Testis (tissue), 3 donors: ENCODE data around the gene WDR37. TPM values are rescaled to one million over a fixed set of nuclear protein-coding genes. Genes with fewer than 3 reads are reported as not detected.

Experiments
- DNase-seq: peaks from one replicate; pipeline ENCODE4 v3.0.0-alpha.2; 2019
- H3K27ac ChIP-seq, 2 donors: fragments of 200-600 bp; sonication (generic); one replicate each; pipeline ENCODE4 v1.5.1; 2019
- H3K27me3 ChIP-seq: fragments of 200-600 bp; sonication (generic); one replicate; pipeline ENCODE4 v1.5.1; 2019
- H3K36me3 ChIP-seq: fragments of 200-600 bp; sonication (generic); one replicate; pipeline ENCODE4 v1.5.1; 2017; ENCODE audit warnings: low read depth; ENCODE audit errors: missing control alignments
- H3K4me1 ChIP-seq: fragments of 200-600 bp; sonication (generic); one replicate; pipeline ENCODE4 v1.5.1; 2019
- H3K4me3 ChIP-seq, 2 donors: fragments of 200-600 bp; sonication (generic); one replicate each; pipeline ENCODE4 v1.5.1; 2017 to 2019
- H3K9me3 ChIP-seq: fragments of 200-600 bp; sonication (generic); one replicate; pipeline ENCODE4 v1.5.1; 2017
- POLR2A ChIP-seq: fragments of 450-650 bp; IDR thresholded peaks from one replicate; pipeline ENCODE4 v1.6.1; 2017; ENCODE audit warnings: antibody characterized with exemption, mild to moderate bottlenecking, moderate library complexity
- WGBS, 2 donors: methylation state at CpG; one replicate each; pipeline ENCODE4 v1.1.5; 2018; 5-methylcytosine and 5-hydroxymethylcytosine counted together
- intact Hi-C: fragments of 100-400 bp; cut with DNase I; formaldehyde crosslinking; loops from one replicate; pipeline ENCODE4 v1.15.1; 2023; ENCODE audit warnings: low total_unique reads
- polyA plus RNA-seq: library from polyadenylated mRNA; stranded (reverse); fragments of 350-450 nt; fragmentation: Illumina TruSeq; extraction: RNeasy Lipid Tissue Mini Kit (QIAGEN cat#74804); gene quantifications from one replicate; pipeline ENCODE4 v1.2.3, GENCODE V29; 2014; ENCODE audit warnings: low read depth, low replicate concordance; ENCODE audit not compliant: insufficient read depth
- total RNA-seq, 2 donors: library from RNA; depleted of rRNA; stranded (reverse); fragments of >200 nt; gene quantifications; one replicate each; pipeline ENCODE4 v1.2.3, GENCODE V29; 2016
- TF ChIP-seq, protein P1 (sequence below), 3 experiments: fragments of 450-650 bp in 2 of 3; fragments of 200-600 bp in 1 of 3; sonication (generic) in 1 of 3; IDR thresholded peaks; one replicate each; pipeline ENCODE4 v1.5.1; 2016 to 2019; ENCODE audit warnings: antibody characterized with exemption in 3 of 3, mild to moderate bottlenecking in 2 of 3, moderate library complexity in 1 of 3

The WDR37 gene
- total and polyA plus RNA-seq, 3 donors from 2014 or later: 29.3 to 46.9 (median 40.2) TPM

DNA sequence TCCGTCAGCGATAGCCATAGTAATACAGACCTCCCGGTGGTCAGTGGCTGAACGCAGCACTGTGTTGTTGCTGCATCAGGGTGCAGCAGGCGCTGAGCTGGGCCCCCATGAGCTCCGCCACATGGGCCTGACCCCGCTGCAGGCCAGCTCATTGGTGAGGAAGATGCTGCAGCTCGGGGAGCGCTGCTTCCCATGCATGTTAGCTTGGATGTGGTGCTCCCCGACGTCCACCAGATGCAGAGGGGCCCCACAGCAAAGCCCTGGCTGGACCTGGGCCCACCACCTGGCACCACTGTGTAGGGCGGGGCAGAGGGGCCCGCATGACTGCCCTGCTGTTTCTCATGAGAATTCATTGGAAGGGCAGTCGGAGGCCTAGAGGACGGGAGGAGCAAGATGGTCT lies 50.8 kb downstream of the WDR37 start:
- no peak overlapping the region for H3K4me3 ChIP-seq
- no peak overlapping the region for H3K27ac ChIP-seq
- no peak for TF ChIP-seq POLR2A
- TF ChIP-seq, protein P1, sequence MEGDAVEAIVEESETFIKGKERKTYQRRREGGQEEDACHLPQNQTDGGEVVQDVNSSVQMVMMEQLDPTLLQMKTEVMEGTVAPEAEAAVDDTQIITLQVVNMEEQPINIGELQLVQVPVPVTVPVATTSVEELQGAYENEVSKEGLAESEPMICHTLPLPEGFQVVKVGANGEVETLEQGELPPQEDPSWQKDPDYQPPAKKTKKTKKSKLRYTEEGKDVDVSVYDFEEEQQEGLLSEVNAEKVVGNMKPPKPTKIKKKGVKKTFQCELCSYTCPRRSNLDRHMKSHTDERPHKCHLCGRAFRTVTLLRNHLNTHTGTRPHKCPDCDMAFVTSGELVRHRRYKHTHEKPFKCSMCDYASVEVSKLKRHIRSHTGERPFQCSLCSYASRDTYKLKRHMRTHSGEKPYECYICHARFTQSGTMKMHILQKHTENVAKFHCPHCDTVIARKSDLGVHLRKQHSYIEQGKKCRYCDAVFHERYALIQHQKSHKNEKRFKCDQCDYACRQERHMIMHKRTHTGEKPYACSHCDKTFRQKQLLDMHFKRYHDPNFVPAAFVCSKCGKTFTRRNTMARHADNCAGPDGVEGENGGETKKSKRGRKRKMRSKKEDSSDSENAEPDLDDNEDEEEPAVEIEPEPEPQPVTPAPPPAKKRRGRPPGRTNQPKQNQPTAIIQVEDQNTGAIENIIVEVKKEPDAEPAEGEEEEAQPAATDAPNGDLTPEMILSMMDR (IDR thresholded peaks at IDR 0.05): no peak
- H3K9me3 ChIP-seq: no peaks in the 10 kb centered on the region
- no peaks in the 10 kb centered on the region for H3K36me3 ChIP-seq
- 95 to 97% methylated on average over 8 to 13 of the region's 15 CpGs for WGBS, 2 donors
- intact Hi-C loops: no loop called here
- no peaks in the 10 kb centered on the region for H3K4me1 ChIP-seq
- H3K27me3 ChIP-seq: no peaks in the 10 kb centered on the region
- DNase-seq: no peak

DNA sequence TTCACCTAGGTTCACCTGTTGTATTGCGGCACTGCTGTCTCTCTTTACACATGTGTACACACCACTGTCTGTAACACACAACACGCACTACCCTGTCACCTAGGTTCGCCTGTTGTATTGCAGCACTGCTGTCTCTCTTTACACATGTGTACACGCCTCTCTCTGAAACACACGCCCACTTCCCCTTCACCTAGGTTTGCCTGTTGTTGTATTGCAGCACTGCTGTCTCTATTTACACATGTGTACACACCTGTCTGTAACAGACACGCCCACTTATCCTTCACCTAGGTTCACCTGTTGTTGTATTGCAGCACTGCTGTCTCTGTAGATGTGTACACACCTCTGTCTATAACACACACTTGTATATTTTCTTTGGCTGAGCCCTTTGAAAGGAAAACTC lies 51.5 kb downstream of the WDR37 start:
- TF ChIP-seq POLR2A: no peak
- TF ChIP-seq, protein P1 (IDR thresholded peaks at IDR 0.05): no peak
- H3K27ac ChIP-seq: no peak overlapping the region
- H3K9me3 ChIP-seq: no peaks in the 10 kb centered on the region
- WGBS, 2 donors: 86 to 96% methylated on average over 6 of the region's 6 CpGs
- DNase-seq: no peak
- no peaks in the 10 kb centered on the region for H3K36me3 ChIP-seq
- H3K4me3 ChIP-seq: no peak overlapping the region
- H3K27me3 ChIP-seq: no peaks in the 10 kb centered on the region
- intact Hi-C loops: no loop called here
- no peaks in the 10 kb centered on the region for H3K4me1 ChIP-seq

DNA sequence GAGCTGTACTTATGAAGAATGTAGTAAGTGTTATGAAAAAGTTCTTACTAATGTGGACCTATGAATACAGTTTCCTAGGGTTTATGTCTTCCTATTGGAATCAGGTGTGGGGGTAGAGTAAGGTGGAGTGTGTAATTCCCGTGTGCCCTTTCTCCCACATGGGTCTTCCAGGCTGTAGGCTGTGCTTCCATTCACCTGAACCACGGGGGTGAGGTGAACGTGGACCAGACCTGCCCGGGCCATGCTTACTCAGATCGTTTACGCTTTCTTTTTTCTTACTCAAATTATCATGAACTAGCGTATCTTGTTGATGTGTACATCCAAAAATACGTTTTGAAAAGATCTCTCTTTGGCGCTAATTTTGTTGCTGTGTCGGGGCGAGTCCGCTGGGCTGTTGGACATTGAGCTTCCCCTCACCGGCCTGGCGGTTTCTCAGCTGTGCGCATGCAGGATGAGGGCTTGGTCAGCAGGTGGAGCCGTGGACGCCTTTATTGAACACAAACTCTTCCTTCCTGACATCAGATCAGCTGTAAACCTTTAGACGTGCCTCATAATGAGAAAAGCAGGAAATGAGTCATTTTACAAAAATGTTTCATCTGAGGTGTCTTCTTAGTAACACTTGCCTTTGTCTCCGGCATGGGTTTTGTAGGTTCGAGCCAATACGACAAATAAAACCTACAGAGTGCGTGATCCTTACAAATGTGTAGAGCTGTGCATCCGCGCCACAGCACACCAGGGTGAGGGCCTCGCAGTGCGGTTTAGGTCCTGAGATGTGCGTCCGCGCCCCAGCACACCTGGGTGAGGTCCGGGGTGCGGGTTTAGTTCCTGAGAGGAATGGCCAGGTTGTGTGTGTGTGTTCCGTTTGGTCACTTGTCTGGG lies 53.8 kb downstream of the WDR37 start:
- DNase-seq: peak; percentile 65
- no peaks in the 10 kb centered on the region for H3K27me3 ChIP-seq
- no peaks in the 10 kb centered on the region for H3K9me3 ChIP-seq
- no peak overlapping the region for H3K4me3 ChIP-seq
- TF ChIP-seq, protein P1 (IDR thresholded peaks at IDR 0.05): peak in 2 of 3 experiments; percentile 42 to 47
- no peak for TF ChIP-seq POLR2A
- H3K4me1 ChIP-seq: no peaks in the 10 kb centered on the region
- no peaks in the 10 kb centered on the region for H3K36me3 ChIP-seq
- H3K27ac ChIP-seq: no peak overlapping the region
- intact Hi-C loops: no loop called here
- WGBS, 2 donors: 73 to 82% methylated on average over 32 of the region's 32 CpGs

DNA sequence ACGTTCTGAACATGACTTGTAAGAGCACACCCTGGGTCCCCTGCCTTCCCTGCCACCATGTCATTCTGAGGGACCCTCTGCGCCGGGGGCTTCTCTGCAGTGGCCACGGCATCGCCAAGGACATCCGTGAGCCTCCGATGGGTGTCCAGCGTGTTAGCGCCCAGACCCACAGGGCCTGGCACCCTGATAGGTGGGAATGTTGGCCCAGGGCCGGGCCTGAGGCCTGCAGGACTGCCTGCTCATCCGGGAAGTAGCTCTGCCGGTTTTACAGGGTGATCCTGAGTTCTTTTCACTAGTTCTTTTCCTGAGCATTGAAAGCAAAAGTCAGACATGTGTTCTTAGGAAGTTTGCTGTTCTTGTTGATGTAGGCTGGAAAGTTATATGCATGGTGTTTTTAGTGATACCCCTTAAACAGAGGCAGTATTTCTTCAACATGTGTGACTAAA lies 54.5 kb downstream of the WDR37 start:
- 60 to 89% methylated on average over 1 to 12 of the region's 12 CpGs for WGBS, 2 donors
- Histone ChIP-seq H3K36me3 (no peaks in the 10 kb centered on the region), H3K27ac (no peak overlapping the region), H3K9me3 (no peaks in the 10 kb centered on the region), H3K27me3 (no peaks in the 10 kb centered on the region), H3K4me1 (no peaks in the 10 kb centered on the region), H3K4me3 (no peak overlapping the region)
- intact Hi-C loops: no loop called here
- no peak for TF ChIP-seq POLR2A
- TF ChIP-seq, protein P1 (IDR thresholded peaks at IDR 0.05): no peak
- no peak for DNase-seq

DNA sequence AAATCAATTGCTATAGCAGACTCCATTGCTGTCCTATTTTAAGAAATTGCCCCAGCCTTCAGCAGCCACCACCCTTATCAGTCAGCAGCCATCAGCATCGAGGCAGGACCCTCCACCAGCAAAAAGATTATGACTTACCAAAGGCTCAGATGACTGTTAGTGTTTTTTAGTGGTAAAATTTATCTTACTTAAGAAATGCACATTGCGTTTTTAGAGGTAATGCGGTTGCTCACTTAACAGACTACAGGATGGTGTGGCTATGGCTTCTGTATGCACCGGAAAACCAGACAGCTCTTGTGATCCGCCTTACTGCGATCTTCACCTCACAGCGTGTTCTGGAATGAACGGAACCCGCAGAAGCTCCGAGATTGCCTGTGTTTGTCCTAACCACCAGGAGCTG lies 58.1 kb downstream of the WDR37 start:
- Histone ChIP-seq H3K4me1 (peaks cover 5% of the 10 kb centered on the region), H3K4me3 (no peak overlapping the region), H3K27ac (no peak overlapping the region), H3K9me3 (no peaks in the 10 kb centered on the region), H3K27me3 (no peaks in the 10 kb centered on the region), H3K36me3 (no peaks in the 10 kb centered on the region)
- DNase-seq: no peak
- TF ChIP-seq POLR2A: no peak
- TF ChIP-seq, protein P1 (IDR thresholded peaks at IDR 0.05): no peak
- intact Hi-C loops: no loop called here
- 94 to 96% methylated on average over 10 of the region's 10 CpGs for WGBS, 2 donors
